HTERT RPE-1 (cell line): ENCODE data around the gene MDM1.

Experiments
- in situ Hi-C: fragments of 300-500 bp; cut with MboI; formaldehyde crosslinking; loops from 4 replicates; pipeline ENCODE4 v1.14.3; 2020; ENCODE audit warnings: low sequenced_read_pairs

Gene MDM1

GRCh38 chr12:68281322-68282077 is 50.7 kb downstream of the MDM1 start:
- in situ Hi-C loops, result no loop called here

GRCh38 chr12:68280240-68280639 is 51.9 kb downstream of the MDM1 start:
- in situ Hi-C loops, result no loop called here

- in situ Hi-C loops, result no loop called here
These were observed 52.7 kb downstream of the MDM1 start for GRCh38 chr12:68279227-68280054.

- in situ Hi-C loops, result no loop called here
These were observed 55.7 kb downstream of the MDM1 start for GRCh38 chr12:68276402-68276930.

GRCh38 chr12:68272732-68273131 is 59.4 kb downstream of the MDM1 start:
- in situ Hi-C loops, result no loop called here

GRCh38 chr12:68271346-68271745 is 60.8 kb downstream of the MDM1 start:
- in situ Hi-C loops, result no loop called here

GRCh38 chr12:68270358-68270757 is 61.8 kb downstream of the MDM1 start:
- in situ Hi-C loops, result no loop called here

- in situ Hi-C loops, result no loop called here
These were observed 62.4 kb downstream of the MDM1 start for GRCh38 chr12:68269779-68270178.

GRCh38 chr12:68268967-68269366 is 63.2 kb downstream of the MDM1 start:
- in situ Hi-C loops, result no loop called here

GRCh38 chr12:68267892-68268396 is 64.2 kb downstream of the MDM1 start:
- in situ Hi-C loops, result no loop called here

GRCh38 chr12:68264857-68265256 is 67.3 kb downstream of the MDM1 start:
- in situ Hi-C loops, result no loop called here

- in situ Hi-C loops, result no loop called here
These were observed 67.9 kb downstream of the MDM1 start for GRCh38 chr12:68264158-68264855.

GRCh38 chr12:68263366-68263765 is 68.8 kb downstream of the MDM1 start:
- in situ Hi-C loops, result no loop called here

GRCh38 chr12:68261896-68262295 is 70.3 kb downstream of the MDM1 start:
- in situ Hi-C loops, result no loop called here

GRCh38 chr12:68260153-68260552 is 72.0 kb downstream of the MDM1 start:
- in situ Hi-C loops, result no loop called here

- in situ Hi-C loops, result no loop called here
These were observed 72.7 kb downstream of the MDM1 start for GRCh38 chr12:68259318-68259940.

- in situ Hi-C loops, result no loop called here
These were observed 78.7 kb downstream of the MDM1 start, which contains the start of gene IL22 for GRCh38 chr12:68253504-68253903. IL22 (minus strand) TSS chr12:68253604; CDS start chr12:68253448, 156 bp downstream.

GRCh38 chr12:68252077-68252476 is 80.1 kb downstream of the MDM1 start:
- in situ Hi-C loops, result no loop called here

- in situ Hi-C loops, result no loop called here
These were observed 81.7 kb downstream of the MDM1 start for GRCh38 chr12:68250454-68250853.

- in situ Hi-C loops, result no loop called here
These were observed 84.4 kb downstream of the MDM1 start for GRCh38 chr12:68247785-68248184.

GRCh38 chr12:68246350-68246749 is 85.8 kb downstream of the MDM1 start:
- in situ Hi-C loops, result no loop called here
